Fibroblast of the conjunctiva (primary cell): ENCODE measurements around the gene CAMKK1.

Experiments used
- DNase-seq: peaks from one replicate; pipeline ENCODE4 v3.0.0-alpha.2; 2010; ENCODE audit warnings: low read depth

The CAMKK1 gene

DNA sequence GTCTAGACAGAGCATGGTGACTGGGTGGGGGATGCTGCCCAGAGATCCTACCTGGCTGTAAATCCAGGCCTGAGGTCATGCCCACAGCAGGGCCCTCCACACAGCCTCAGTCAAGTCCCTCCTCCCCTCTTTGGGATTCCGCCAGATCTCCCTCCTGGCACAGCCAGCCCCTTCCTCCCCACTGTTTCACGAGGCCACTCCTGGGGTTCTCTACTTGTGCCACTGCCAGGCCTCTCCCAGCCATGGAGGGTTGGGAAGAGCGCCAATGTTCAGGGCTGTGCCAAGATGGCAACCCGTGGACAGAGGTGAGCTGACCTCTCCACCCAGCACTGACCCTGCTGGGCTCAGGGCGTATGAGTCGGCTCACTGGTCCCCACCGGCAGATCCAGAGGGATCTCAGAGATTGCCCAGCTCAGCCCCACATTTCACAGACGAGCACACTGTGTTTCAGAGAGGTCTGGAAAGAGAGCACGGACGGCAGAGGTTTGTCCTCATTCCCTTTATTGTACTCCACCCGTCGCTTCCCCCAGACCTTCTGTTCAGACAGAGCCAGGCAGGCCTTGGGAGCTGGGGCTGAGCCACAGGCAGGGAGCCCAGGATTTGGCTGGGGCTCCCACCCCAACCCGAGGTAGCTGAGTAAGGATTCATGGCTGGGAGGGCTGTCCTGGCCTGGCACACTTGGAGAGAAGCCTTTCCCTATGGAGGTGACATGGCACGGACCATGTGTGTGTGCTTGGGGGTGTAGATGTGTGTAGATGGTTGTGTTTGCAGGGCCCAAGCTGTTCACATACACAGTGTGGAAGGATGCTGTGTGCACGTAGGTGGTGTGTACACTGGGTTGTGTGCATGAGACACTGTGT, 3.5 kb upstream of the CAMKK1 start:
- DNase-seq = no peak

DNA sequence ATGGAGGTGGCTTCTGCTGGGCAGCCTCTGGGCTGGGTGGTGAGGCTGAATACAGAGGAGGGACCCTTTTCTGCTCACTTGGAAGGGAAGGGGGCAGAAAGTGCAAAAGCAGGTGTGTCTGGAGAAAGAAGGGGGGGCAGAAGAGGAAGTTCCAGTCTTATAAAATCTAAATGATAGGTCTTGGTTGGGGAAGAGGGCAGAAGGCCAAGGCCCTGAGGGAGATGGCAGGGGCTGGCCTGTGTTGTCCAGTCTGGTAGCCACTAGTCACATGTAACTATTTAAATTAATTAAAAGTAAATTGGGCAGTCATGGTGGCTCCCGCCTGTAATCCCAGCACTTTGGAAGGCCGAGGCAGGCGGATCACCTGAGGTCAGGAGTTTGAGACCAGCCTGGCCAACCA, 2.5 kb upstream of the CAMKK1 start:
- no peak for DNase-seq

DNA sequence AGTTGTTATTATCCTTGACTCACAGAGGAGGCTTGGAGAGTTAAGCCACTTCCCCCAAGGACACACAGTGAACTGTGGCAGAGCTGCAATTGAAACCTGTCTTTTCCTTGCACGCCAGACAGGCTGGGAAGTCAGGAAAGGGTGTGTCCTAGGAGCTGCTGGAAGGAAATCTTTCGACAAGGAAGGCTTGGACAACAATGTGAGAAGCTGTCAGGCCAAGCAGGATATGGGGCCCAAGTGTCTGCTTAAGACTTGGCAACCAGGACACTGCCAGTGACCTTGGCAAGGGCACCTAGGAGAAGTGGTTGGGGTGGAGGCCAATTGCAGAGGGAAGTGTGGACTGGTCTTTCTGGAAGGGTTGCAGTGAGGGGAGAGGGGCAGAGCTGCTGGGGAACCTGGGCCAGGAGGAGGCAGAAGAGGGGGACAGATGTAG, 2.1 kb upstream of the CAMKK1 start:
- DNase-seq = no peak

DNA sequence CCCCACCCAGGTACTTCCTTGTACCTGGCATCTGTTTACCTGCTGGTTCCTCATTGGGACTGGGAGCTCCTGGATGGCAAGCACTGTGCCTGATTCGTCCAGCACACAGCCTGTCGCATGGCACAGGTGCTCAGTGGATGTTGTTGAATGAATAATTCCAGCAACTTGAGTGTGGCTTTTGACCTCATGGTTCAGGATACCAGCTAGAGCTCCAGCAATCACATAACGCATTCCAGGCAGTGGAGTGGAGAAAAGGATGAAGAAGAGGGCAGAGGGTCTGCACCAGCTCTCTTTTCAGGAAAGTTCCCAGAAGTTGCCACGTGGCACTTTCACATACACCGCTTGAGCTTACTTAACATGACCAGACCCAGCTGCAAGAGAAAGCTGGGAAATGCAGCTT, 1.3 kb upstream of the CAMKK1 start:
- DNase-seq = no peak

DNA sequence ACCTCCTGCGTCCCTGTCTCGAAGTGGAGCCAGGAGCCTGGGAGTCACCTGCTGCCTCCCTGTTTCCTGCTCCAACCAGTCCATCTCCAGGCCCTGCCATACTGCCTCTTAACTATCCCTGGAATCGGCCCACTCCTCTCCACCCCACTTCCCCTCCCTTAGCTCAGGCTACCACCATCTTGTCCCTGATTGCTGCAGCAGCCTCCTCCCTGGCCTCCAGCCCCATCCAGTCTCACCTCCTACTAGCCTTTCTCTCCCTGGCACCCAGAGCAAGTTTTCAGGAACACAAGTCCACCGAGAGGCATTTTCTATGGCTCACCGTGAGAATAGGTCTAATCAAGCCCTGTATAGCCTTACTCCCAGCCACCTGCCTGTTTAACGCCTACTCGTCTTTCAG, 865 bp upstream of the CAMKK1 start:
- DNase-seq = no peak

DNA sequence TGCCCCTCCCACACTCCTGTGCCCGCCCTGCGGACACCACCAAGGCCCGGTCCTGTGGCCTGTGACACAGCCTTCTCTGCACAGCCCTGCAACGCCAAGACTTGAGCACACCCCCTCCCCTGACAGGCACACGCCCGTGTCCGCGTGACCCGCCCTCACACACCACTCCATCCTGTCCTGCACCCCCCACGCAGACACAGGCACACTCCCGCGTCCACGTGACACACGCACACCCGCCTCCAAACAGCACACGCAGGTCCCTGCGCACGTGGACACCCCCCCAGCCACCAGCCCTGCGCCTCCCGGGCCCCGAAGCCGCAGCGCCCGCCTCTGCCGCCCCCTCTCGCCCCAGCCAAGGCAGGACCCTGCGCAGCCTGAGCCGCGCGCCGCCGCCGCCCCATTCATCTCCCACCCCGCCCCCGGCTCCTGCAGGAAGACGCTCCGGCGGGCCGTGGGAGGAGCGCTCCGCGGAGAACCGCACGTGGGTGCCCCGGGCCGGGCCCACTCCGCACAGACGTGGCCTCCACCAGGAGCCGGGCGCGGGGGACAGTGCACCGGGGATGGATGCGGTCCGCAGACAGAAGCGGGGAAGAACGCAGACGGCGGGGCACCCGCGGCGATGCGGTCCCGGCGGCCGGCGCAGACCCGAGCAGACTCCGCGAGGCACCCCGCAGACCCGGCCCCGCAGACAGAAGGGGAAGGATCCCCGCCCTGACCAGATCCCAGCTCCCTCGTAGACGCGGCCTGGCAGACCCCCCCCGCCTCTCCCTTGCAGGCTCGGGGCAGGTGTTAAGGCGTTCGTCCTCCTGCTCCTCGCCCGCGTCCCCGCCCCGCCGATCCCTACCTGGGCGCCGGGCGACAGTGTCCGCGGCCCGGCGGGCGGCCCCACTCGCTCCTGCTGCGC, 506 bp downstream of the CAMKK1 start:
- DNase-seq = no peak

DNA sequence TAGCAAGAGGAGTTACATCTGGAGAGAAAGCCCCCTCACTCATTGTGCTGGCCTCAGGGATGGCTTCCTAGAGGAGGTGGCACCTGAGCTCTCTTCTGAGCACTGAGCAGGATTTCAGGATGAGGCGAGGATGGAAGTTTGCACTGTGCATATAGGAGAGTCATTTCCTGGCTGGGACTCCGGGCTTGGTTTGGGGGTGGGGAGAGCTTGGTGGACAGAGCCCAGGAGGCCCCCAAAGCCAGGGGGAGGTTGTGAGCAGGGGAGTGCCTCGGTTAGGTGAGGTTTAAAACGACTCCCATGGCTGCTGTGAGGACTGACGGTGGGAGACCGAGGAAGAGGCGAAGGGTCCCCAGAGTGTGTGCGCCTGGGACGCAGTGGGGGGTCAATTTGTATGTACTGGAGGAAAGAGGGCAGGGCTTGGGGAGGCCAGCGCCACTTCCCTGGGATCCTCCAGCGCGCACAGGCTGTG, 1.2 kb downstream of the CAMKK1 start:
- no peak for DNase-seq

DNA sequence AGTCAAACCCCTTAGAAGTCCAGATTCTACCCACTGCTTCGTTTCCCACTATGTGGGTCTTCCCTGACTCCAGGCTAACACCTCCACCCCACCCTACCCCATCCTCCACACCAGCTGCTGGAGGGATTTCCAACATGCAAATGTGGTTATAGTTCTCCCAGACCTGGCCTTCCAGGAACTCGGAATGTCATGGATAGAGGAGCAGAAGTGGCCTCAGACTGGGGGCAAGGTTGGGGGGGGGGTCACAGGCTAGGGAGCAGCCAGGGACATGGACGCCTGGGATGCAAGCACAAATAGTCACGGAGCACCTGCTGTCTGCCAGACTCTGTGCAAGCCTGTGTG, 2.0 kb downstream of the CAMKK1 start:
- DNase-seq = no peak

DNA sequence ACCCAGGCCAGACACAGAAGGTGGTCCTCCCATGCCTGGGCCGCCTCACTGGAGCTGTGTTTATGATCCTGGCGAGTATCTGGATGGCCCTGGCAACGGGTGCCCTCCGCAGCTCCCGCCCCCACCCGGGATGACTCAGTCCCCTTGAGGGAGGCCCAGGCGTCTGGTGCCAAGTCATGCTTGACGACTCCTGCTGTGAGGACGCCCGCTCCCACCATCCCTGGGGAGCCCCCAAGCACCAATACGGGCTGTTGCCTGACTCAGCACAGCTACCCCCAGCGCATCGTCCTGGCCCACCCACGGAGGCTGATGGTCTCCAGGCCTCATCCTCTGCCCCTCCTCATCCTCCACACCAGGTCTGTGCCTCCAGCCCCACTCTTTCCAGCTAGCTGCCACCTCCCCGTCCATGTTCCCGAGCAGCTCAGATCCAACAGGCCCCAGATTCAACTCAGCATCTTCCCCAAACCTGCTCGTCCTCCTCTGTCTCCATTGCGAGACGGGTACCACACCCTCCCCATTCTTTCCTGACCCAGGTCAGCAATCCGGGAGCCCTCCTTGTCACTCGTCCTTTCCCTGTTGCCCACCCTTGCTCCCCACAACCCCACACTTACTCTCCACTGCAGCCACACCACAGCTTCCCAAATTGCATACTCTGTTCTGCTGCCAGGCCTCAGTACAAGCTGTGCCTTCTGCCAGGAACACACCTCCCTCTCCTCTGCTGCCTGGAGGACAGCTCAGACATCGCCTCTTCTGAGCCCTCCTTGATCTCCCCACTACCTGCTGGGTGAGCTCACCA, 2.6 kb downstream of the CAMKK1 start:
- peak; percentile 88 for DNase-seq

DNA sequence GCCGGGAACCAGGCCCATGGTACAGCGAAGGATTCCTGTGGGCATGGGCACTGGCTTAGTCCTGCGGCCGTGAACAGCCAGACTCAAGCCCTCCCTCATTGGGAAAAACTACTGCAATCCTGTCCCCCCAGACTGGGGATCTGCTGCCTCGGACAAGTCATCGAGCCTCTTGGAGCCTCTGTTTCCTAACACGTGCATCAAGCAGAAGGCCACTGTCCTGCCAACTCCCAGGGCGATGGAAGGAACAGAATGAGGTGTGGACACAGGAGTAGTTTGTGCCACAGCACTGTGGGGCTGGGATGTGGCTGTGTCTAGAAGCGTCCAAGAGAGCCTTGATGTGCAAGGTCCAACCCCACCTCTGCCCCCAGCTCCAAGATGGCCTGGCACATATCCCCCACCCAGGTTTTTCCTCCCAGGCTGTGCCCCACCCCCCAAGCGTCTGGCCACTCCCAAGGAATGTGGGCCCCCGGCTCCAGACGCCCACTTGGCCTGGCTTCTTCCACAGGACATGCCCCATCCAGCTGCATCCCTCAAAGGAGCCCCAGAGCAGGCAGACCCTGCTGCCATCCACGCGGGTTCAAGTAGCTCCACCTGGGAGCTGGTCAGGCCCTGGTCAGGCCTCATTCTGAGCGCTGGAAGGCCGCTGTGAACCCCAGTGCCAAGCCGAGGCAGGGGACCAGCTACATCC, 3.4 kb downstream of the CAMKK1 start:
- DNase-seq = no peak

DNA sequence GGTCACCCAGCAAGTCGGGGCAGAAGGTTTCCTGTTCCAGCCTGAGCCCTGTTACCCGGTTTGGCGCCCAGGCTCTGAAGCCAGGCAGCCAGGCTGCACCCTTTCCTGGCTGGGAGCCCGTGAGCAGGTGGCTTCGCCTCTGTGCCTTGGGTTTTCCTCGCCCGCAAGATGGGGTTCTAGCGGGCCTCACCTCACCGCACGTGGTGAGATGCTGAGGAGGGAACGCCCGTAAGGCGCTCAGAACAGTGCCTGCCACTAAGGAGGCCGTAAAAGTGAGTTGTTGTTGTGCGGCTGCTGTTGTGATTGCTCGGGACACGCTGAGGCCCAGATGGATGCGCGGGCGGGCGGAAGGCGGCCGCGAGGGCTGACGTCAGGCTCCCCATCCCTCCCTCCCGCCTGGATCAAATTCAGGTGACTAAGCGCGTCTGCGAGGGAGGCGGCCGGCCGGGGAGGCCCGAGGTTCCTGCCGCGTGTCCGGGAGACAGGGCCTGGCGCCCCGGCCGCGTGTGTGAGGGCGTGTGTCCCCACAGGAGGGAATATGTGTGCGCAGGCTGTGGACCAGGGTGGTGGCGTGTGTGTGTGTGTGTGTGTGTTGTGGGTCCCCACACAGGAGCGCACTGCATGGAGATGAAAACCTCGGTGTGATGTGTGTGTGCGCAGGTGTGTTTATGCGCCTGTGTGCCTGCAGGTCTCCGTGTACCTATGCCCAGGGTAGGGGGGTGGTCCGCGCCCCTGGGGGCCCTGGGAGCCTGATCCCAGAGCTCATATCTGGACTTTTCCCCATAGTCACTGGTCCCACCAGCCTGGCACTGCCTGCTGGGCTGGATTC, 4.3 kb downstream of the CAMKK1 start:
- DNase-seq = peak; percentile 83

DNA sequence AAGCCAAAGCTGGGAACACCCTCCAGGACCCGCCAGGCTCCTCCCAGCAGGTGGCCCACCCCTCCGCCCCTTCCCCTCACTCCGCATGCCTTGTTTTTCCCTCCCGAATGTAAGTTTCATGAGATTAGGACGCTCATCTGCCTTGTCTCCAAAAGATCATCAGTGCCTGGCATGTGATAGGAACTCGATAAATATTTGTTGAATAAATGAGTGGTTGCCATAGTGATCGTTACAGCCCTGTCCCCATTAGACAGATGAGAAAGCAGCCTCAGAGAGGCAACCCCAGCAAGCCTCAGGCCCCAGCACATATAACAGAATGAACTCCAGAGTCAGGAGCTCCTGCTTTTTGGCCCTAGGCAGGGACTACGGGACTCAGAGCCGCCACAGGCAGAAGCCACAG, 5.0 kb downstream of the CAMKK1 start:
- no peak for DNase-seq

DNA sequence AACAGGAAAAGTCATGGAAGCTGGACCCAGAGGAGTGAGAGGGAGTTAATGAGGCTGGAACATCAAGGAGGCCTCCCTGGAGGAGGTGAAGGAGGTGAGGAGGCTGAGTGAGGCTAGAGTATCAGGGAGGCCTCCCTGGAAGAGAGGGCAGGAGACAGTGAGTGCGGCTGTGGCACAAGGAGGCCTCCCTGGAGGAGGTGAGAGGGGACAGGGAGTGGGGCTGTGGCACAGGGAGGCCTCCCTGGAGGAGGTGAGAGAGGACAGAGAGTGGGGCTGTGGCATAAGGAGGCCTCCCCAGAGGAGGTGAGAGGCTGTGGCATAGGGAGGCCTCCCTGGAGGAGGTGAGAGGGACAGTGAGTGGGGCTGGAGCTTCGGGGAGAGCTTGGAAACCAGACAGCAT, 5.5 kb downstream of the CAMKK1 start:
- DNase-seq = no peak

DNA sequence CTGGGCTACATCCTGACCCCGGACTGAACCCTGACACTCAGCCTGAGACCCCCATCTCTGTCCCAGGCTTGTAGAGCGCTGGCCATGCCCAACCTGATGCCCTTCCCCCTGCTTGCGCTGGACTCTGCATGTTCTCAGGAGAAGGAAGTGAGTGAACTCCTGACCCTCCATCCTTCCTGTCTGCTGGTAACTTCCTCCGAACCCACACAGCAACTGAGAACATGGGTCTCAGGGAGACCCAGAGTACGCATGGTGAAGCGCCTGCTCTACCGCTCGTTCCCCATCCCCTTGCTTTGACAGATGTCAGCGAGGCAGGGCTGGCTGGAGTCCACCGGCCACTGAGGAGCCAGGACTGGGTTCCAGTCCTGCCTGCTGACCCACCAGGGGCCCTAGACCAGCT, 6.1 kb downstream of the CAMKK1 start:
- no peak for DNase-seq

DNA sequence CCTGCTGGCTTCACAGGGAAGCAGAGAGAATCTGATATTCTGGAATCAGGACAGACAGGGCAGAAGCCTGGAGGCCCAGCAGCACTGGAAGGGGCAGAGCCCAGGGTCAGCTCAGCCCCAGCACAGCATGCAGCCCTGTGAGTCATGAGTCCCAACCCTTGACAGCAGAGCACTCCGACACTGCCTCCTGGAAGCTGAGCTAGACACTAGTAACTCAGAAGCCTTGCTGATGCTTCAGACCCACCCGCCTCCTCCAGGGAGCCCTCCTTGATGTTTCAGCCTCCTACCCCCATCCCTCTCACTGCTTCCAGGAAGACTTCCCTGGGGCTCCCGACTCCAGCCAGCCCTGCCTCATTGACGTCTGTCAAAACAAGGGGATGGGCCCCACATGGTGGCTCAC, 6.9 kb downstream of the CAMKK1 start:
- DNase-seq = peak; percentile 61

DNA sequence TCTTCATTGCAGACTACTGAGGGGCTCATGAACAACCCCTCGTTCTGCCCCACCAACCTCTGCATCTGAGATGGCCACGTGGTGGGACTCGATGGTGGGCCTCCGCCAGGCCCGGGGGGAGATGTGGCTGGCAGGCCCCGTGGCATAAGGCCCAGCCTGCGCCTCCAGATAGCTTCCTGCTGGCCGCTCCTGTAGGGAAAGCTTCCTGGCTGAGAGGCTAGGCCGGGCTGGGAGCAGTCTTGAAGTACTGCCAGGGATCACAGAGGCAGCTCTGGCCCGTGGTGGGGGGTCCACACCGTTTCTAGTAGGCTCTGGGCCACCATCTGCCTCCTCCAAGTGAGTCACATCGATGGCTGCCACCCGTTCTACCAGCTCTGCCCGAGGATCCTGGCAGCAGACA, 7.6 kb downstream of the CAMKK1 start:
- no peak for DNase-seq

DNA sequence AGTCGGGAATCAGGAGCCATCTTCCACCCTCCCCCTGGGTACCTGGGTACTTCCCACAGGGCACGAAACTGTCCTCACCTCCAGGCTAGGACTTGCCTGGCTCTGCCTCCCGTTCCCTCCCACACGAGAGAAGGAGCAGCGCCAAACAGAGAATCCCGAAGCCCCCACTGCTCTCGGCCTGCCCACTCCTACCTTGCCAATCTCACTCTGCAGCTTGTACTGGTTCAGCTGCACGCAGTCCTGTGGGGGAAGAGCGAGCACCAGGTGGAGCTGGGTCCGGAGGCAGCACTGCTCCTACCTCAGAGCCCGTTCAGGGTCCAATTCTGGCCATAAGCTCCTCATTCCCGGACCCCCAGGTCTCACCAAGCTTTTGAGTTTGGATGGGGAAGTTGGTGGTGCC, 8.7 kb downstream of the CAMKK1 start:
- DNase-seq = no peak

DNA sequence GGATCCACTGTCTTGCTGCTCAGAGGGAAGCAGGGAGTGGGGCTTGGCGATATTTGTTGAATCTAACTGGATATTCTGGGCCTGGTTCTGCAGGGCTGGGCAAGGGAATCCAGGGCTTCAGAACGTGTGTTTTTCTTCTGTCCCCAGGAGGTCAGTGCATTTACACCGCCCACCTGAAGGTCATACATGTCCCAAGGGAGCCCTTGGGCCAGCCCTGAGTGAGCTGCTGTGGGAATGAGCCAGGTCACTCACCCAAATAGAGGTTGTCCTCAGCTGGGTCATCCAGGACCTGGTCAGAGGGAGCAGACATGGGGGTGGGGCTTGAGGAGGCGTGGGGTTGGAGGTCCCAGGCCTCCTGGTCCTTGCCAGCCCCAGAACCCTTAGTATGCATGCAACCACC, 10.6 kb downstream of the CAMKK1 start:
- DNase-seq = no peak

DNA sequence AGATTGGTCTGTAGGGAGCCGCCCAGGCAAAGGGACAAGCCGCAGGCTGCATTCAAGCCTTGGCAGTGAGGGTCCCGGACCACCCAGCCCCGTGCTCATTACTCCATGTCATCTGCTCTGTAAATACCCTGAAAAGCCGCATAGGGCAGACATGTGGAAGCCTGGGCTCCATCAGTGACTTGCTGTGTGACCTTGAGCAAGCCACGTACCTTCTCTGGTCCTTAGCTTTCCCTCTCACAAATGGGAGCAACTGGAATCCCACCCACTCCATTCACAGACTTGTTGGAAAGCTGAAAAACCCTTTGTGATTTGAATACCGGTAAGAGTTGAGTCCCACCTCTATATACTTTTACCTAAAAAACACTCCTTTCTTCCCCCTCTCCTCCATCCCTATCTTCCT, 11.9 kb downstream of the CAMKK1 start:
- DNase-seq = no peak

DNA sequence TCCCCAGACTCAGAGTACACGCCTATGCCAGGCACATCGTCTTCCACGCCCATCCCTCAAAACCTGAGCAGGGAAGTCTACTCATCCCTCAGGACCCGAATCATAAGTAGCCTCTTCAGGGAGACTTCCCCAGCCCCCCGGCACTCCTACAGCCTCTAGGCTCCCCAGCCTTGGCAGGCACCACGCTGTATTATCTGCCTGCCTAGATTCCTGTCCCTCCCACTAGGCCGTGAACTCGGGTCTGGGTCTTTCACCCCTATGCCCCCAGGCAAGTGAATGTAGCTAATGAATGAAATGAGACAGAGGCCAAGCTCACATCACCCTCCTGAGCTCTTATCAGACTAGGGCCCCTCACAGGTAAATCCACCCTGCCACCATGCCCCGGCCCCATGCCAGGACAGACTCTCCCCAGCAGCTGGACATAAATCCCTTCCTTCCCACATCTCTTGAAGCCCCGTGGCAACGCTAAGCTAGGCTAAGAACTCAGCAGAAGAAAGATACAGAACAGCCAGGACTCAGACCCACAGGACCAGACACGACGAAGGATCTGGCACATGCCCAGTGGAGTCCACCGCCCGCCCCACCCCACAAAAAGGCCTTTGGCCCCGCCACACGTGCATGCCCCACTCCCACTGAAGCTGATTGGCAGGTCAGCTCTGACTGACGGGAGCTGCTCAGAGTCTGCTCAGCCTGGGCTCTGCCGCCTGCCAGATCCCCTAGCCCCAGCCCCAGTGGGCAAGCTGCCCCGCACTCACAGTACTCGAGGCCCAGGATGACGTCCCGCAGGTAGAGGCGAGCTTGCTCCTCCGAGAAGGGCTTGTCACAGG, 13.0 kb downstream of the CAMKK1 start:
- no peak for DNase-seq
